Activated CD4-positive, alpha-beta T cell treated with anti-CD3 and anti-CD28 coated beads, Interleukin-10, Interleukin-2, amounts not matched to agents 100 ng/mL and 50 ng/mL, durations not matched to agents 16 hours and 8 hours (primary cell): Measurements from ENCODE around the gene FAM13B.
"Not testable (repeated sequence)": the region's sequence is repeated elsewhere in the genome, so short reads cannot be mapped to it uniquely, and the experiment has no call there.

ENCODE experiments used
- DNase-seq: peaks from one replicate; pipeline ENCODE4 v3.0.0-alpha.2; 2020

The FAM13B gene

DNA sequence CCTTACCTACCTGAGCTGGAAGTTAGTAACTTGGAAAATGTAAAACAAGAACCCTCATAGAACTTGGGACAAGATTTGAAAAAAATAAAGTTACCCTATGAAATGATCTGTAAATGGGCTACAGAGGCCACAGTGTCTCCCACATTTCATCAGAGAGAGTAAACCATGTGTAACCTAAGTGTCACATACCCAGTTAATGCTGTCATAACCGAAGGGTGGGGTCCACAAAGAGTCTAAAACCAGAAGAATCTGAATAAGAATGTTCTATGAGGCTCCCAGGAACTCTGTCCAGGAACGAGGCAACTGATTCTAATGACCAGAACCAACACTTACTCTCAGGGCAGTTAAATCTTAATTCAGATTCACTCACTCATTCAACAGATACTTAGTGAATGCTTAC lies 1.0 kb upstream of the FAM13B start:
- no peak for DNase-seq

DNA sequence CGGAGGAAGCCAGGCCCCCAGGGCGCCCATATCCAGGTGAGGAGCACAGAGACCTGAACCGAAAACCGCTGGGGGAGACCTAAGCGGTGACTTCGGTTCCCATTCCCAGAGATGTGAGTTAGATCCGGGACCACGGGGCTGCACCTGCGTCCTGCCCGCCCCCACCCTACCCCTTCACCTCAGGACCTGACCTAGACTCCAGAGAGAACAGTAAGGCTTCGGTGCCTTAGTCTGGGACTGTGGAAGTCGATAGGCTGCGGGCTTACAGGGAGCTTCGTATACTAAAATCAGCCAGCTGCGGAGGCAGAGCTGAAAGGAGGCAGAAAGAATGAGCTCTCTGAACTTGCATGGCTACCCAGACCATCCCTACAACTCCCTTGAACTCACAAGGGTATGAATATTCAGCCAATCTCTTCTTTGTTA lies 518 bp upstream of the FAM13B start:
- DNase-seq, result no peak

DNA sequence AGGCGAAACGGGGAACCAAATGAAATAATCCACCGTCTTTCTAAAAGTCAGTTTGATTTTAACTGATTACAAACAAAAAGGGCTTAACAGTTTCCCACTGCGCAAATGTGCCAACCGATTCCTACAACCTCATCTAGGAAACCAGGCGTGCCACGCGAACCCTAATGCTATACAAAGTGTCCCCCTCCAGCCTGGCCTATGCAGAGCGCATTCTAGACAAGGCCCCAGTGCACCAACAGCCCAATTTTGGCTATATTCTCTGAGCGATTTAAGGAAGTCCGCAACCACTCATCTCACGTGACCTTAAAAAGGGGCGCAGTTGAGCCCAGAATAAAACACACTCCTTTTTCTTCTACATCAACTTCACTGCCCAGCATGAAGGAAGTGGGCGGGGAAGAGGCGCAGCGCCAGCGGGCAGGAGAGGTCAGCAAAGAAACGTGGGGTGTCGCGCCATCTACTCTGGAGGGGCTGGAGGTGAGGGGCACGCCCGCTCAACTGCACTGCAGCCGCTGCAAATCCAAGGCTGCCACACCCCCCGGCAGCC lies 779 bp downstream of the FAM13B start:
- peak; percentile 75 for DNase-seq

DNA sequence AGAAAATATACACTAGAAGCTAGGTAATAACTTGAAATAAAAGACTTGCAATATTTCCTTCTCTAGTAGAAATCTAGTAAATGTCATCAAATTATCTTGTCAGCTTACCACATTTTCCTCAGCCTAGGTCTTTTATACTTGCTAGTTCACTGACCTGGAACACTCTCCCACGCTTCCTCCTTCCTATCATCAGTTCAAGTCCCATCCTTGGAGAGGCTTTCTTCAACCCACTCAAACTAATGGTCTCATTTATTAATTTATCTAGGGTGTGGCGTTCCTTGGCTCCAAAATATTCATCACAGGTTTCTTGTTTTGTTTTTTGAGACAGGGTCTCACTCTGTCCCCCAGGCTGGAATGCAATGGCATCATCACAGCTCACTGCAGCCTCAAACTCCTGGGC lies 2.9 kb downstream of the FAM13B start:
- DNase-seq, result no peak

DNA sequence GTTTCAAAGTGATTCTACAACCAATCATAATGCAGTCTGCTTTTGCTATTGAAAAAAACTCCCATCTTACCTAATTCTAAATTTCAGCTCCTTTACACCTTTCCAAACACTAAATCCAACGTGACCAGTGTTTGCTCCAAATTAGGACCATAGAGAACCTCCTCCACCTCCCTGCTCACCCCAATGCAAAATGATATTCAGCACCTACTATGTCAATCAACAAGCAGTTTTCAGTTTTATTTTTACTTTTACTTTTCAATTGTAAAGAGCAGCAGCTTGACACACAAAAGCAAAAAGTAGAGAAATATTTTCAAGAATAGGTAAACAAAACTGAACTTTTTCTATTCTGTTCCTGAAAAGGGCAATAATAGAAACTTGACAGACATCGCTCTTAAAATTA lies 3.4 kb downstream of the FAM13B start:
- no peak for DNase-seq

DNA sequence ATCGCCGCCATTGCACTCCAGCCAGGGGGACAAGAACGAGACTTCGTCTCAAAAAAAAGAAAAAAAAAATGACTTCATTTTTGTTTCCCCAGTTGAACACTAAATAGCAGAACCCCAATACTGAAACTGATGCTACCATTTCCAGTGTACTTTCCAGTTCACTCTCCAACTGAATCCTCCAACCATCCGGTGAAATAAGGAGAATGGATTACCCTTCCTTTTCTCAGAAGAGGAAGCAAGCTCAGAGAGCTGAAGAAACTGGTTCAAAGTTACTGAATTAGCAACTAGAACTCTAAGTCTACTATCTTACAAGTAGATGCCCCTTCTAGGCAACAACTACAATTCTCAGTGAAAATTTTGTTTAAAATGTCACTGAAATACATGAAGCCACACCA lies 3.9 kb downstream of the FAM13B start:
- peak; percentile 32 for DNase-seq

- DNase-seq, result not testable (repeated sequence)
These were observed 4.5 kb downstream of the FAM13B start for GRCh38 chr5:138028262-138028970.

GRCh38 chr5:138026793-138027192 lies 6.1 kb downstream of the FAM13B start:
- DNase-seq, result not testable (repeated sequence)

- no peak for DNase-seq
These were observed 7.6 kb downstream of the FAM13B start for GRCh38 chr5:138025285-138025684.

- no peak for DNase-seq
These were observed 8.8 kb downstream of the FAM13B start for GRCh38 chr5:138024117-138024516.

DNA sequence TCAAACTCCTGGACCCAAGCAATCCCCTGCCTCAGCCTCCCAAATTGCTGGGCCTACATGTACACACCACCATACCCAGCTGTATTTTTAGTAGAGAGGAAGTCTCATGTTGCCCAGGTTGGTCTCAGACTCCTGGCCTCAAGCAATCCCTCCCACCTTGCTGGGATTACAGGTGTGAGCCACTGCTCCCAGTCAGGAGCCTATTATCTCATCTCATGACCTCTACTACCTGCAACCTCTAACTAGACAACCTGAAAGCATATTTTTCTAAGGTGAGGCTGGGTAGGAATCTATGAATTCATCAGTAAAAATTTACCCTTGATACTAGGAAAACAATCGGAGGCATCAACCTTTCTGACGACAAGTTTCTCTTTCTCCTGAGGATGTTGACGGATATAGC lies 10.0 kb downstream of the FAM13B start:
- no peak for DNase-seq

- DNase-seq, result no peak
These were observed 11.1 kb downstream of the FAM13B start for GRCh38 chr5:138021771-138022170.

GRCh38 chr5:138018849-138019248 lies 14.0 kb downstream of the FAM13B start:
- DNase-seq, result no peak

DNA sequence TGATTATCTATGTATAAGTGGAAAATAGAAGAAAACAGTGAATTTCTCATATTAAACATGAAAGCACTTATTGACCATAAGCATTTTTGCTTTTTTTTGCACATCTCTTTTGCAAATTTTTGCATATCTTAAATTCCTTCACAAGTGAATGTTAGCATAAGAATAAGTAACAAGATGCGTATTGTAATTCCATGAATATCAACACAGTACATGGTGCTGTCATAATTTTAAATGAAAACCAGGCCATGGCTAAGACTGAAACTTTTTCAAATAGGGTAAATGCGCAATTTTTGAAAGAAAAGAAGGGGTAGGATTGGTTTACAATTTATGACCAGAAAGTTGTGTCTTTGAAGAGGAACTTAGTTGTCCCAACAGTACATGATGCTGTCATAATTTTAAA lies 17.0 kb downstream of the FAM13B start:
- DNase-seq, result no peak

DNA sequence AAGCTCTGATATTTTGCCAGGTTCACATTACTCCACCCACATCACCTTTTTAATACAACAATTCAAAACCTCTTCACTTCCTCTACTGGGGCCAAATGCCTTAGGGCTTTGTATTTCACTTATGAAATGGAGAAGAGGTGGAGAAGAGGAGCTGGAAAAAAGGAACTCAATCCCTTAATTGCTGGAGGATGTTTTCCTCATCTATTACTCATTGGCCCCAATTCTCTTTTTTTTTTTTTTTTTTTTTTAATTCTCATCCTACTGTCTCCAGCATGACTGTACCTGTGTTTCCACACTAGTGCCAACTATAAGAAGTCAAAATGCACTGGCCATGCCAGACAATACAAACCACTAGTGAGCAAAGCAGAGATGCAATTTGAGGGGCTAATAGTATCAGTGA lies 20.9 kb downstream of the FAM13B start:
- DNase-seq, result no peak

DNA sequence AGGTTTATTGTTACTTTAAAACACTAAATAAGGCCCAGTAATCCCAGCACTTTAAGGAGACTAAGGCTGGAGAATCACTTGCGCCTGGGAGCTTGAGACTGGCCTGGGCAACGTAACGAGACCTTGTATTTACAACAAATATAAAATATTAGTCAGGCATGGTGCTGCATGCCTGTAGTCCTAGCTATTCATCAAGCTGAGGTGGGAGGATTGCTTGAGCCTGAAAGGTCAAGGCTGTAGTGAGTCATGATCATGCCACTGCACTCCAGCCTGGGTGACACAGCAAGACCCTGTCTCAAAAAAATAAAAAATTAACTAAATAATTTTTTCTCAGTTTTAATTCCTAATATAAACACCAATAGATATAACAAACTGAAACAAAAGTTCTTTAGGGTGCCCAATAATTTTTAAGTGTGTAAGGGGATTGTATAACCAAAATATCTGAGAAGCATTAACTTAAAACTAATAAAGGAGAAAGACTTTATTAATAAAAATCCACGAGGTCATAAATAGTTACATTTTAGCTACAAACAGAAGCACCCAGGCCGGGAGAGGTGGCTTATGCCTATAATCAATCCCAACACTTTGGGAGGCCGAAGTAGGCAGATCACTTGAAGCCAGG lies 32.7 kb downstream of the FAM13B start:
- DNase-seq, result no peak

DNA sequence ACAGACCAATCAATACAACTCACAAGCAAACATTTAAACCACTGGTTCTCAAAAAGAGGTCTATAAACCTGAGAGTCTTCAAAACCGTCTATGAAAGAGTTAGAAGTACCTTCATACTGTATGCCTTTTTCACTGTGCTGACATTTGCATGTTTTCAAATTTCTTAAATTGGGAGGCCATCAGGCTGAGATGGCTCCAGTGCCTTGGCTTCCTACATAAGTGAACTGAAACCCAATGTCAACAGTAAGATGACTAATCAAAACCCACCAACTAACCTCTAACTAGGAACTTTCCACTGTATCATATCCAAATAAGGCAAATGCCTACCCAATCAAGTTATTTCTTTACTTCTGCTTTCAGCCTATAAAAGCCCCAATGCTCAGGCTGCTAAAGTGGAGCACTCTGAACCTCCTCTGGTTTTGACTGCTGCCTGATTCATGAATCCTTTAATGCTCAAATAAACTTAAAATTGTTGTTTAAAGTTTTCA lies 35.1 kb downstream of the FAM13B start:
- peak; percentile 82 for DNase-seq

DNA sequence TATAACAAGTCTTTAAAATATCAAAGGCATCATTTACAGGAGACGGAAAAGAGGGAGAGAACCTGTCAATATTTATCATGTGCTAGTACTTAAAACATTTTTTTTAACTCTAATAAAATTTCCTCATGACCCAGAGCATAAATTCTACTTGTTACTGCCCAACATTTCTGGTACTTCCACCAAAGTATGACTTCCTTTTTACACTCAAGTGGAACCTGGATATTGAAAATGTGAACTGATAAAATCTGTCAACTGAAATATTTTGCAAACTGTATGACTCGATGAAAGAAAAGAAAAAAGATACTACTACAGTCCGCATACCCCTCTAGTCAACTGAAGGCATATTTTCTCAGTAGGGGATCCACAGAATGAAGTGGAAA lies 37.1 kb downstream of the FAM13B start:
- no peak for DNase-seq

GRCh38 chr5:137995077-137995748 lies 37.7 kb downstream of the FAM13B start:
- no peak for DNase-seq

DNA sequence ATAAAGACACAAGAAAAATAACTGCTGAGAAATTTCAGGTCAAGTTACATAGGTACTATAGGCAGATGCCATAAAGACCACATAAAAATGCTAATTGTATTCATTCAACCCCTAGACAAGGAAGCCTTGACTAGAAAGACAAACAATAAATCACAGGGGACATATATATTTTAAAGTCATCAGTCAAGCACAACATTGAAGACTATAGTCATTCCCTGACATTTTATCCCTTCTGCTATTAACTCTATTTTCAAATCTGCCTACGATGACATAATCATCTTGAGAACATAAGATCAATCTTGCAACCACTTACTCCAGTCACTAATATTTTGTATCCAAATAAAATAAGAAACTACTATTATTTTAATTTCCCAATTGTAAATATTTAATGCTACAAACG lies 38.3 kb downstream of the FAM13B start:
- DNase-seq, result no peak

GRCh38 chr5:137989419-137989818 lies 43.5 kb downstream of the FAM13B start:
- DNase-seq, result no peak

GRCh38 chr5:137975208-137975607 lies 57.7 kb downstream of the FAM13B start:
- DNase-seq, result no peak

DNA sequence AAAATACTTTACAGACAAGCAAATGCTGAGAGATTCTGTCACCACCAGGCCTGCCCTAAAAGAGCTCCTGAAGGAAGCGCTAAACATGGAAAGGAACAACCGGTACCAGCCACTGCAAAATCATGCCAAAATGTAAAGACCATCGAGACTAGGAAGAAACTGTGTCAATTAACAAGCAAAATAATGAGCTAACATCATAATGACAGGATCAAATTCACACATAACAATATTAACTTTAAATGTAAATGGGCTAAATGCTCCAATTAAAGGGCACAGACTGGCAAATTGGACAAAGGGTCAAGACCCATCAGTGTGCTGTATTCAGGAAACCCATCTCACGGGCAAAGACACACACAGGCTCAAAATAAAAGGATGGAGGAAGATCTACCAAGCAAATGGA lies 62.5 kb downstream of the FAM13B start:
- DNase-seq, result not testable (repeated sequence)

GRCh38 chr5:137960819-137961218 lies 72.1 kb downstream of the FAM13B start:
- DNase-seq, result no peak
